Stimulated activated naive CD8-positive, alpha-beta T cell treated with anti-CD3 and anti-CD28 coated beads, Interleukin-15, amount 100 ng/mL, for 72 hours (primary cell): Measurements from ENCODE around the gene GABRG3.

Experiments
- ATAC-seq: fragments of 150-1000 bp; cut with Tn5 transposase; 2 replicates; pipeline ENCODE4 v1.10.0; 2021; ENCODE audit warnings: mild to moderate bottlenecking, moderate library complexity
- DNase-seq, 2 donors: peaks; one replicate each; pipeline ENCODE4 v3.0.0; 2021 to 2022
- H3K27ac Mint-ChIP-seq, 2 donors: one replicate each; pipeline ENCODE4 v1.8.0; 2022; ENCODE audit warnings: mild to moderate bottlenecking in 2 of 2, mixed read lengths in 2 of 2, moderate library complexity in 2 of 2
- H3K27me3 Mint-ChIP-seq: one replicate; pipeline ENCODE4 v1.8.0; 2022; ENCODE audit warnings: mixed read lengths
- H3K4me1 Mint-ChIP-seq: one replicate; pipeline ENCODE4 v1.8.0; 2022; ENCODE audit warnings: mild to moderate bottlenecking, mixed read lengths
- H3K4me3 Mint-ChIP-seq, 2 donors: one replicate each; pipeline ENCODE4 v1.8.0; 2022; ENCODE audit warnings: mild to moderate bottlenecking in 2 of 2, mixed read lengths in 2 of 2, moderate library complexity in 1 of 2
- H3K9me3 Mint-ChIP-seq, 2 donors: one replicate each; pipeline ENCODE4 v1.8.0; 2022; ENCODE audit warnings: mixed read lengths in 2 of 2

Gene GABRG3

DNA sequence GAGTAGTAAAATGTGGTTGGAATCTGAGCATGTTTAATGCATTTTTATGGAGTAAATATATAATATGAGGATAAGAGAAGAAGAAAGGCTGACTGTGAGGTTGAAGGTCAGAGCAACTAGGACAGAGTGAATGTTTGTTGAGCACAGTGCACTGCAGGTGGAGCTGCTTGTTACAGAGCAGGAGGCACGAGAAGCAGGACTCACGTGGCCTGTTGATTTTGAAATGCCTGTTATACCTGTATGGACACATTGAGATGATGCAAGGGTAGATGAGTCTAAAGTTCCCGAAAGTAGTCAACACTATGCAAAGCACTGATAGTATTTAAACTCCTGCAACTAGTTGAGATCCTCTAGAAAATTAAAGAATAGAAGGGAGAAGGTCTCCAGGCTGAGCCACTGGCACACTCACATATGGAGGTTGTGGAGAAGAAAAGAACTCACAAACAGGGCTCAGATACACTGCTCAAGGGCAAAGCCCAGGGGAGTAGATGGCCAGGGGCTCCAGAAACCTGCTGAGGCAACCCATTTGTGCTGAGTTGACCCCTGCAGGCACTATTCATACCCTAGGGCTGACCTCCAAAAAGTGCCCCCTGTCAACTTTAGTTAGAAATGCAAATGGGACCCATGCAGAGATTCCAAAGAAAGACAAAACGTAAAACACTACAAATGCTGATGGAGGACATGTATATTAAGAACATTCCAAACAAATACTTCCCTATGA, 541.5 kb downstream of the GABRG3 start:
- DNase-seq (no peak), ATAC-seq (no peak)
- Mint-ChIP-seq H3K27ac (no peak overlapping the region), H3K27me3 (no peaks in the 10 kb centered on the region), H3K4me1 (no peaks in the 10 kb centered on the region), H3K9me3 (peaks cover 21 to 45% of the 10 kb centered on the region in 2 donors), H3K4me3 (no peak overlapping the region)

DNA sequence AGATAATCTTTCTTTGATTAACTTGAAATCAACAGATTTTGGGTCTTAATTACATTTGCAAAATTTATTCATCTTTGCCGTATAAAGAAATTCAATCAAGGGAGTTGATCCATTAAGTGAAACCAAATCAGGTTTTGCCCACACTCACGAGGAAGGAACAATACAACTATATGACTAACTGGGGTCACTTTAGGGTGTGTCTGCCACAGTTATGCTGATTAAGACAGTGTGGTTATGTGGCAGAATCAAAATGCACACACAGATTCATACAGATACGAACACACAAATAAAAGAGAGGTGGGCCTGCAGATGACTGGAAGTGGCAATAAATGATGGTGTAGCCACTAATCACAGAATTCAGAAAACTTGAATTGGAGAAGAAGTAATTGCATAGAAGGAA, 543.5 kb downstream of the GABRG3 start:
- H3K4me3 Mint-ChIP-seq, result no peak overlapping the region
- H3K4me1 Mint-ChIP-seq, result no peaks in the 10 kb centered on the region
- no peak overlapping the region for H3K27ac Mint-ChIP-seq
- no peak for DNase-seq
- H3K9me3 Mint-ChIP-seq, result peaks cover 28 to 49% of the 10 kb centered on the region in 2 donors
- H3K27me3 Mint-ChIP-seq, result no peaks in the 10 kb centered on the region
- ATAC-seq, result no peak

DNA sequence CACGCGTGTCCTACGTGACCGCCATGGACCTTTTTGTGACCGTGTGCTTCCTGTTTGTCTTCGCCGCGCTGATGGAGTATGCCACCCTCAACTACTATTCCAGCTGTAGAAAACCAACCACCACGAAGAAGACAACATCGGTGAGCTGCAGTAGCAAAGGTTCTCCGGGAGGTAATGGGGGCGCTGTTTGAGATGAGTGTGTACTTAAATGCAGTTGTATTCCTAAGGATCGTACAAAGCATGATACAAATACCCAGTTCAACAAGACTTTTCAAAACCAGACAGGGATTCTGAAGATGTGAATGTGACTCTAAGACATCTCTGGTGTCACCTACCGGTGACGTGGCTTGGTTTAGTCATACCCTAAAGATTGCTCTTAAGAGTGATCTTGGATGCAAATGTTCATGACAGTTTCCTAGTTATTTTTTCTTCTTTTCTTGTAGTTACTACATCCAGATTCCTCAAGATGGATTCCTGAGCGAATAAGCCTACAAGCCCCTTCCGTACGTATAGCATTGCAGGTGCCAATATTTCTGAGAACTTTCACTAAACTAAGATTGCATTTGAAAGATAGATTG, 556.6 kb downstream of the GABRG3 start:
- H3K4me1 Mint-ChIP-seq, result no peaks in the 10 kb centered on the region
- H3K9me3 Mint-ChIP-seq, result peaks cover 22 to 28% of the 10 kb centered on the region in 2 donors
- ATAC-seq, result no peak

DNA sequence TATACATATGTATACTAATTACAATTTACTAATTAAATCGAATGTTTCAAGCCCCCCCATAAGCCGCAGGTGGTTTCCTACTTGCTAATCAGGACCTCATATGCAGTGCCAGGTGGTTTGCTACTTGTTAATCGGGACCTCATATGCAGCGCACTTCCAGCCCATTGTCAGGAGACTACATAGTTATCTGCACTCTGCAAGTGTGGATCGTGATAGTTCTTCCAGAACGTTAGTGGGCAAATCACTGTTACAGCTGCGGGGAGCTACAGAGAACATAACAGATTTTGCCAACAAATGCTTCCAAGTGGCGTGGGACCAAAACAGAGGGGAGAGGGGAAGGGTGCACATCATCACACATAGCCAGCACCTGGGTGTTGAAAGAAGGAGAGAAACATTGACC, 558.4 kb downstream of the GABRG3 start:
- Mint-ChIP-seq H3K4me3 (no peak overlapping the region), H3K9me3 (peaks cover 22 to 23% of the 10 kb centered on the region in 2 donors), H3K4me1 (no peaks in the 10 kb centered on the region), H3K27ac (no peak overlapping the region), H3K27me3 (no peaks in the 10 kb centered on the region)
- DNase-seq (no peak), ATAC-seq (no peak)

More for the DNA sequence above, 556.6 kb downstream of the GABRG3 start:
- Mint-ChIP-seq H3K27me3 (no peaks in the 10 kb centered on the region), H3K4me3 (no peak overlapping the region), H3K27ac (no peak overlapping the region)
- DNase-seq, result no peak

DNA sequence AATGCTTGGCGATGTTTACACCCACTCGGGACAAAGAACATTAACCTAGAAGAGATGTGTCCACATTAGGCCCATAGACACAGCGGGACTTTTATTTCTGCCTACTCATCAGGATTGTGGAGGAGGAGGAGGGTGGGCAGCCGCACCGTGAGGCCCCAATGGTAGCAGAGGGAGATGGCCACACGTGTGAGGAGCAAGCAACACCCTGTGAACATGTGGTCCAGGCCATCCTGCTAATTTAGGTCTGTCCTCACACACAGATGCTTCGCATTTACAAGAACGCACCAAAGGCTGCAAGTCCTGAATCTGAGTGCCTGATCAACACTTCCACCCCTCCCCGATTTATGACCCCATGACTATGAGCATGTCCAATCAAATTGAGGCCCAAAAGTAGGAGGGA, 560.0 kb downstream of the GABRG3 start:
- Mint-ChIP-seq H3K4me3 (no peak overlapping the region), H3K27ac (no peak overlapping the region), H3K4me1 (no peaks in the 10 kb centered on the region), H3K27me3 (no peaks in the 10 kb centered on the region), H3K9me3 (peaks cover 18 to 19% of the 10 kb centered on the region in 2 donors)
- ATAC-seq, result no peak
- no peak for DNase-seq

DNA sequence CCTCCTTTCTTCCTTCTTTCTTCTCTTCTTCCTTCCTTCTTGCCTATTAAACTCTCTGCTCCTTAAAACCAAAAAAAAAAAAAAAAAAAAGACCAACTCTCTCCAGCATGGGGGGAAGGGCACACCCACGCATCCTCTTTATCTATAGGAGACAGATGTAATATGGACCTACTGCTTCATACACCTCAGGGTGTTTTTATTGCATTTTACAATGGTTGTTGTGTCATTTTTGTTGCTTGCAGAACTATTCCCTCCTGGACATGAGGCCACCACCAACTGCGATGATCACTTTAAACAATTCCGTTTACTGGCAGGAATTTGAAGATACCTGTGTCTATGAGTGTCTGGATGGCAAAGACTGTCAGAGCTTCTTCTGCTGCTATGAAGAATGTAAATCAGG, 561.4 kb downstream of the GABRG3 start:
- H3K27me3 Mint-ChIP-seq, result no peaks in the 10 kb centered on the region
- DNase-seq (no peak), ATAC-seq (no peak)
- no peak overlapping the region for H3K27ac Mint-ChIP-seq
- H3K4me3 Mint-ChIP-seq, result no peak overlapping the region
- H3K4me1 Mint-ChIP-seq, result no peaks in the 10 kb centered on the region
- H3K9me3 Mint-ChIP-seq, result peaks cover 7 to 11% of the 10 kb centered on the region in 2 donors

DNA sequence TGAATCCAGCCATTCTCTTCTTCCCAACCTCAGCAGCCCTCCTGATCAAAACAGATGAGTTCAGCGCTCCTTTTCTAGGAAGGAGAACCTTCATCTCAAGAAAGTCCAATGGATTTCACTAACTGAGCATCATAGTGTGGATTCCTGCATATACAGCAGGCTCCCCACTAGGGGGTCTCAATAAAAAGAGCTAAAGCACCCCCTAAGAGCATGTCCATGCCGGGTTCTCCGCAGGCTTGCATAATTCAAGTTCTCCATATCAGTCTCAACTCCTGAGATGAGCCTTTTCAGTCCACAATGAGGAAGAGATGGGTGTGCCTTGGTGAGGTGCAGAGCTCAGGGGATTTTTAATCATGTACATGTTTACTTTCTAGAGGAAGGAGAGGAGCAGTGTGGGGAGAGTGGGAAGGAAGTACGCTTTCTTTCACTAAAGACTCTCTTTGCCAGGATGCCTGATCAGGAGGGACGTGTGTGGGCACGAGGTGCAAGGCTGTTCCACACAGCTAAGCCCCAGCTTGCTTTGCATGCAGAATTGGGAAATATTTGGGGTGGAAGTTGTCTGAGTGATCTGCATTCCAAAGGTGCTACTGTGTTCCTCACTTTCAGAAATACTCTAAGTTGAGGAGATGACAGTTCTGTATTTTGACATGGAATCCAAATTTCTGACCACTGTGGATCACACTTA, 564.6 kb downstream of the GABRG3 start:
- Mint-ChIP-seq H3K9me3 (peaks cover 15 to 16% of the 10 kb centered on the region in 2 donors), H3K4me3 (no peak overlapping the region), H3K27ac (peak overlapping the region in 1 of 2 donors; percentile 30), H3K4me1 (no peaks in the 10 kb centered on the region), H3K27me3 (no peaks in the 10 kb centered on the region)
- ATAC-seq, result no peak
- no peak for DNase-seq

DNA sequence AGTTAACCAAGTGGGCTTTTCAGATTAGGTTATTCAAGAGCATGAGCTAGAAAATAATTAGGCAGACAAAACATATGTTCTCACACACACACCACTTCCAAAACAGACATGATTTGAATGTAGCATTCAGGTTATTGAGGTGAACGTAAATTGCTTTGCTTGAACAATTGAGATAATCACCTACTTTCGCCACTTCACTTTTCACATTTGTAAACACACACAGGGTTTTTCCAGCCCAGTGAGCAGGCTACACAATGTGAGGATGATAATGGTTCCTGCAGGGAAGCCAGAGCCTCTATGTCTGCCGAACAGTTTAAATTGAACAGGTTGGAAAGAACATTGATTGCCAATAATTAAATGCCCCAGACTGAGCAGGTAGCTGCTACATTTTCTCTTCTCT, 567.3 kb downstream of the GABRG3 start:
- DNase-seq (no peak), ATAC-seq (no peak)
- H3K4me3 Mint-ChIP-seq, result no peak overlapping the region
- H3K27ac Mint-ChIP-seq, result no peak overlapping the region
- no peaks in the 10 kb centered on the region for H3K4me1 Mint-ChIP-seq
- no peaks in the 10 kb centered on the region for H3K27me3 Mint-ChIP-seq
- peaks cover 4 to 14% of the 10 kb centered on the region in 2 donors for H3K9me3 Mint-ChIP-seq

DNA sequence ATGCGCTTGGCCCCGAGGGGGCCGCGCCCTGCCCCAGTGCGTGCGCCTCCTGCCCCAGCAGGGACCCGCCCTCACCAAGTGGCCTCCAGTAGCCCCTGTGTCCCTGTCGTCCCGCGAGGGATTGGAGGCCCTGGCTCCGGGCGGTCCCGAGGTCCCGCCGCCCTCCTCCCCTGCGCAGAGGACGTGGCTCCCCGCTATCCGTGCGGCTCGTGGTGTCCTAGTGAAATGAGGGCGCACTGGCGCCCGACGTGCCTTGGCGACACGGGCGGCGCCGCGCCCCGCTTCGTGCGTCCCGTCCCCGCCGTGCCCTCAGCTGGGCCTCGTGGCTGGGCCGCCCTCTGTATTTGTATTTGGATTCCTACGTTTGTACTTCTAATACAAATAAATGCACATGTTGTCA, 570.6 kb downstream of the GABRG3 start:
- H3K4me3 Mint-ChIP-seq, result no peak overlapping the region
- peak; percentile 39 for ATAC-seq
- peaks cover 4 to 14% of the 10 kb centered on the region in 2 donors for H3K9me3 Mint-ChIP-seq
- no peak overlapping the region for H3K27ac Mint-ChIP-seq
- DNase-seq, result no peak
- no peaks in the 10 kb centered on the region for H3K4me1 Mint-ChIP-seq
- no peaks in the 10 kb centered on the region for H3K27me3 Mint-ChIP-seq

DNA sequence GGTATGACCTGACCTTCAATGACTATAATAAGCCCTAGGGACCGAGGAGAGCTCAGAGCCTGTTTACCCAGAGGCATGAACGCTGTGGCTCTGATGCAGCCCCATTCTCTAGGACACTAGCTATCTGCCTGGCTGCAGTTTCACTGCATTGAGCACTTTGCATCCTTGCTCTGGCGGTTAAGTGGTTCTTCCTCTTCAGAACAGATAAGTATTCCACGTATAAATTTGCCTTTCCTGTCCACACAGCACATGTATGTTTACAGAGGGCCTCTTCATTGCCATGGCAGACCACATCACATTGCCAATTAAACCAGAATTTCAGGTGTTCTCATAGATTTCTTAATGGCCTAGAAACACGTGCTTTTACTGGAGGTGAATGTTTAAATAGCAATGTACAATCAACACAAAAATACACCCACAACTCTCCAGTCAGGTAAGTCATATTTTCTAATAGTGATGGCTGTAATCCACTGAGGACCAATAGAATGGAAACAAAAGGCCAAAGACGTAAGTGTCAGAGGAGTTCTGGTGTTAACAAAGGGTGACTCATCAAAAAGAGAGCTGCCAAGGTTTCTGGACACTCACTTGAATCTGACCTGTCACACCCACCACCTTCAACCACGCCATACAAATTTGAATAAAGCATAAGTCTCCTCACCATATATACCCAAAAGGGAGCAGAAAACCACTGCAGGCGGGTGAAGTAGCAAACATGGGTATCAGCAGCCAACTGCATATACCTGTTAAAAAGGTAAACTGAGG, 574.7 kb downstream of the GABRG3 start:
- DNase-seq (no peak), ATAC-seq (no peak)
- Mint-ChIP-seq H3K4me1 (no peaks in the 10 kb centered on the region), H3K4me3 (no peak overlapping the region), H3K27ac (no peak overlapping the region), H3K9me3 (peaks cover 0 to 4% of the 10 kb centered on the region in 2 donors), H3K27me3 (no peaks in the 10 kb centered on the region)

DNA sequence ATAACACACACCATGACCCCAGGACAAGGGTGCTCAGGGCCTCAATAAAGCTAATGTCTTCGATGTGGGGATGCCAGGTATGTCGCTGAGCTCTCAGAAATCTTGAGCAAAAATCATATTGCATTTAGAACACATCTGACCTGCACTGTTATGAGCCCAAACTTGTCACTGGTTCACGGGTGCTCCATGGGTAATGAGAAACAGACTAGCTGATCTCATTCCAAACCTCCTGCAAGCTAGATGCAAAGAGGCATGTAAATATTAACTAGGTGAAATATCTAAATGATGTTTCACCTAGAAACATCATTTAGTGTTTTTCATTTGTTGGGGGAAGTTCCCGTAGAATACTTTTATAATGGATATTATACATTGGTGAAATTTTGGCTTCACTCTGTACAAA, 578.8 kb downstream of the GABRG3 start:
- ATAC-seq, result no peak
- Mint-ChIP-seq H3K27me3 (no peaks in the 10 kb centered on the region), H3K27ac (no peak overlapping the region), H3K4me1 (no peaks in the 10 kb centered on the region), H3K9me3 (peaks cover 0 to 11% of the 10 kb centered on the region in 2 donors), H3K4me3 (no peak overlapping the region)
- no peak for DNase-seq

DNA sequence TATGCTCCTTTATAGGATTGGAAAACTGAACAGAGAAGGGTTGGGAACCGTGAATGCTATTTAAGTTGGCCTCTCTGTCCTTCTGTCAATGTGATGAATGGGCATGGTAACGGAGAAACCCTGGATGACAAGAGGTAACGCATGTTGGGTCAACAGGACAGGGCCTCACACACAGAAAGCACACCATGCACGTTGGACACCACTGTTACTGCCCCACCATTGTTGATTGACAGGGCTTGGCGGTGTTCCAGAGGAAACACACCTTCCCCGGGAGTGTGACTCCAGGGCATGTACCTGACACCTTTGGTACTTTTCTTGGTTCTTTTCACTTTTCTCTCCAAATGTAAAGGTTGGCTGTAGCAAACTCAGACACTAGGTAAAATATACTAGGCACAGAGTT, 579.7 kb downstream of the GABRG3 start:
- H3K9me3 Mint-ChIP-seq, result peaks cover 3 to 20% of the 10 kb centered on the region in 2 donors
- H3K4me1 Mint-ChIP-seq, result no peaks in the 10 kb centered on the region
- H3K27me3 Mint-ChIP-seq, result no peaks in the 10 kb centered on the region
- DNase-seq (no peak), ATAC-seq (no peak)
- H3K27ac Mint-ChIP-seq, result no peak overlapping the region
- H3K4me3 Mint-ChIP-seq, result no peak overlapping the region

DNA sequence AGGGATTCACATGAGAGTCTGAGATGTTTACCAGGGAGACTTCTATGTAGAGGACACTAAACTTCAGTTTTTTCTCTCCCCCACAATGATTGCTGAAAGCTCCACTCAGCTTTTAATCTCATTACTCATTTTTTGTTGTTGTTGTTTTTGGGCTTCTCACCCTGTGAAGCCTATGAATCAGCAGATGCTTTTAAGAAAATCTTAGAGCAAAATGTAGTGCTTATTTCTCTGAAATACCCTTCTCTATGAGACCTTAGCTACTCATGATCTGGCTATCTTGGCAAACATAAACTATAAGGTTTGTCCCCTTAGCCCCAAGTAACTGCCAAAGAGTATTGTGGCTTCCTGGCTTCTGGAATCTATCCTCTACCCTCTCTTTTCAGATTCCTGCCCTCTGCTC, 590.8 kb downstream of the GABRG3 start:
- no peak overlapping the region for H3K27ac Mint-ChIP-seq
- no peaks in the 10 kb centered on the region for H3K27me3 Mint-ChIP-seq
- H3K4me3 Mint-ChIP-seq, result no peak overlapping the region
- H3K4me1 Mint-ChIP-seq, result no peaks in the 10 kb centered on the region
- peaks cover 11 to 15% of the 10 kb centered on the region in 2 donors for H3K9me3 Mint-ChIP-seq
- no peak for ATAC-seq
- DNase-seq, result no peak

DNA sequence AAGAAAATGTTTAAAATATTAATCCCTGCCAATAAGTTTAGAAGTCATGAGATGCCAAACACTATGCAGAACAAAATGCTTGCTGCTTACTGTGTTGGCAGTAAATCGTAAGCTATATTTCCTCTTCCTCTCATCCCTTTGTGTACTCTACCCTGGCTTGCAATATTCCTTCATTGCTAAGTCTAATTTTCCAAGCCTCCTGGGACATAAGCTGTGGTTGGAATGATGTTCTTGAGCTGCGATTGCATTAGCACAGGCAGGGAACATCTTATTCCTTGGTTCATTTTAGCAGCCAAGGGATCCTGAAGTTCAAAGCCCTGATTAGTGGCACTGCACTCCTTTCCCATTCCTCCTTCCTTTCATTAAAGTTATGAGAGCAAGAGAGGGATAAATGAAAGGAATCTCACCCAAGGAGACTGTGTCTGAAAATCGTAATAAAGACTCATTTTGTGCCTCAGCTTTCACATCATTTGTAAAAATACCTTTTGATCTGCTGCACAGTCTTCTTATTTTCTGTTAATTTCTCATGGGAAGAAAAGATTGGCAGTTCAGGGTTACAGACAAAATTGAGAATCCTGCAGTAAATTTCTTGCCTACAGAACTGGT, 592.9 kb downstream of the GABRG3 start:
- Mint-ChIP-seq H3K4me3 (no peak overlapping the region), H3K9me3 (peaks cover 11 to 15% of the 10 kb centered on the region in 2 donors), H3K27me3 (no peaks in the 10 kb centered on the region), H3K4me1 (no peaks in the 10 kb centered on the region), H3K27ac (no peak overlapping the region)
- ATAC-seq, result no peak
- no peak for DNase-seq

DNA sequence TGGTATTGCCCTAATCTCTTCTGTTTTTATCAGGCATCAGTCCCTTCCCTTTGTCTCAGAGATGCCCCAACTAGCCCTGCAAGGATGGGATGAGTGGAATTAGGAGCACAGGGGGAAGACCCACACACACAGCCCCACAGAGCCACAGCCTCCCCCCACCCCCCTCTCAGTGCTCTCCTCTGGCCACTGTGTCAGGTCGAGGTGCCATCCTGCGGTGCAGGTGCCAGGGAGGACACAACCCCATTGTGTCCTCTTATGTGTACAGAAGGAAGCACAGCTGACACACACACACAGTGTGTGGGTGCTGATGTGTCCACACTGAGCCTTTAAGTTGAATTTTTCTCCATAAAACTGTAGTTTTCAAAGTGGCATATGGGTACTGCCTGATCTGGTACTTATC, 593.7 kb downstream of the GABRG3 start:
- DNase-seq, result no peak
- no peaks in the 10 kb centered on the region for H3K27me3 Mint-ChIP-seq
- peaks cover 11 to 15% of the 10 kb centered on the region in 2 donors for H3K9me3 Mint-ChIP-seq
- H3K27ac Mint-ChIP-seq, result no peak overlapping the region
- H3K4me3 Mint-ChIP-seq, result no peak overlapping the region
- no peak for ATAC-seq
- H3K4me1 Mint-ChIP-seq, result no peaks in the 10 kb centered on the region
